ENCODE measurements around the gene KRTAP29-1.

Gene KRTAP29-1

DNA sequence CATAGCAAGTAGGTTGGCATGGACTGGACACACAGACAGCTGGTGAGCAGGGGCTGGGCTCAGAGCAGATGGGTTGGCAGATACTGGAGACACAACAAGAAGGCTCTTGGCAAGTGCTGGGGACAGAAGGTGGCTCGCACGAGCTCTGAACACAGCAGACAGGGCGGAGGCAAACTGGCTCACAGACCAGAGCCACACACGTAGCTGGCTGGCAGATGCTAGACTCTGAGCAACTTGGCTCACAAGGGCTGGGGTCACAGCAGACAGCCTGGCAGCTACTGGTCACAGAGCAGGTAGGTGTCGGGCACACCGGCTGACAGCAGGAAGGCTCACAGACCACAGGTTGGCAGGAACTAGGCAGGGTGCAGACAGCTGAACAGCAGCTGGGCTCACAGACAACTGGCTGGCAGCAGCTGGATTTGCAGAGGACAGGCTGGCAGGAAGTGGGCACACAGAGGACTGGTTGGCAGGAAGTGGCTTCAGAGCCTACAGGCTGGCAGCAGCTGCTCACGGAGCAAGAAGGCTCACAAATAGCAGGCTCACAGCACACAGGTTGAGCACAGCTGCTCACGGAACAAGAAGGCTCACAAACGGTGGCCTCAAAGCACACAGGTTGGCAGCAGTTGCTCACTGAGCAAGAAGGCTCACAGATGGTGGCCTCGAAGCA lies 5.7 kb upstream of the KRTAP29-1 start:
- peak; percentile 81 for DNase-seq
- H3K4me3 ChIP-seq (ENCODE audit: low read depth in 1 of 2, low read length in 2 of 2): peak overlapping the region in 1 of 2 experiments; percentile 15; a peak in 2 of 4 replicates
- H3K36me3 ChIP-seq (ENCODE audit: insufficient read depth, low read length): no peaks in the 10 kb centered on the region
- peak overlapping the region; percentile 82 for H3K27ac ChIP-seq (ENCODE audit: low read length)
- H3K4me2 ChIP-seq (ENCODE audit: insufficient read depth, low read length): peak overlapping the region; percentile 16; the same call in 1 of the 2 replicates
- no peak for TF ChIP-seq EZH2 (IDR thresholded peaks at IDR 0.05; ENCODE audit: borderline replicate concordance, low read depth, low read length, severe bottlenecking)
- TF ChIP-seq, protein P1, sequence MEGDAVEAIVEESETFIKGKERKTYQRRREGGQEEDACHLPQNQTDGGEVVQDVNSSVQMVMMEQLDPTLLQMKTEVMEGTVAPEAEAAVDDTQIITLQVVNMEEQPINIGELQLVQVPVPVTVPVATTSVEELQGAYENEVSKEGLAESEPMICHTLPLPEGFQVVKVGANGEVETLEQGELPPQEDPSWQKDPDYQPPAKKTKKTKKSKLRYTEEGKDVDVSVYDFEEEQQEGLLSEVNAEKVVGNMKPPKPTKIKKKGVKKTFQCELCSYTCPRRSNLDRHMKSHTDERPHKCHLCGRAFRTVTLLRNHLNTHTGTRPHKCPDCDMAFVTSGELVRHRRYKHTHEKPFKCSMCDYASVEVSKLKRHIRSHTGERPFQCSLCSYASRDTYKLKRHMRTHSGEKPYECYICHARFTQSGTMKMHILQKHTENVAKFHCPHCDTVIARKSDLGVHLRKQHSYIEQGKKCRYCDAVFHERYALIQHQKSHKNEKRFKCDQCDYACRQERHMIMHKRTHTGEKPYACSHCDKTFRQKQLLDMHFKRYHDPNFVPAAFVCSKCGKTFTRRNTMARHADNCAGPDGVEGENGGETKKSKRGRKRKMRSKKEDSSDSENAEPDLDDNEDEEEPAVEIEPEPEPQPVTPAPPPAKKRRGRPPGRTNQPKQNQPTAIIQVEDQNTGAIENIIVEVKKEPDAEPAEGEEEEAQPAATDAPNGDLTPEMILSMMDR (IDR thresholded peaks at IDR 0.05; ENCODE audit: borderline replicate concordance, extremely low read depth, low read length, poor library complexity, severe bottlenecking): no peak
- H4K20me1 ChIP-seq (ENCODE audit: insufficient read depth, low read length): no peaks in the 10 kb centered on the region
- ATAC-seq (ENCODE audit: insufficient read depth, low read depth): peak; percentile 84
- H3K79me2 ChIP-seq (ENCODE audit: insufficient read depth, low read length): no peaks in the 10 kb centered on the region
- H3K9me3 ChIP-seq (ENCODE audit: insufficient read depth, low read length, severe bottlenecking): peaks cover 28% of the 10 kb centered on the region
- H2AFZ ChIP-seq (ENCODE audit: low read depth, low read length): peak overlapping the region; percentile 24
- peaks cover 20% of the 10 kb centered on the region for H3K4me1 ChIP-seq (ENCODE audit: insufficient read depth, low read length)
- no peaks in the 10 kb centered on the region for H3K27me3 ChIP-seq (ENCODE audit: insufficient read depth, low read length, poor library complexity)
- H3K9ac ChIP-seq (ENCODE audit: low read depth, low read length): peak overlapping the region; percentile 14; the same call in 1 of the 2 replicates

DNA sequence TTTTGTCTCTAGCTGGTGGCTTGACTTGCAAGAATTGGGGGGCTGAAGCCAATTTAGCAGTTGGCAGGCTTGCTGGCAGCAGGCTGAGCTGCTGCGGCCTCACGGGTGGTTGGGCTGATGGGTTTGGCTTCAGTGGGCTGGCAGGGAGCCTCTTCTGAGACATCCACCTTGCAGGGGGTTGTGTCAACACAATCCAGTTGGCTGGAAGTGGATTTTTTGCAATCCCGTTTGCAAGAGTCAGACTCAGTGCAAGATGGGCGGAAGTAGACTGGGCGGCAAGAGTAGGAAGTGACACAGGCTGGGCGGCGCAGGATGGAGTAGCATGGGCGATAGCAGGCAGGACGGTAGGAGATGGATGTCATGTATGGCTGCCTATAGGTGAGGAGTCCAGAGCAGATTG lies 5.0 kb upstream of the KRTAP29-1 start:
- H3K9me3 ChIP-seq (ENCODE audit: insufficient read depth, low read length, severe bottlenecking): peaks cover 28% of the 10 kb centered on the region

DNA sequence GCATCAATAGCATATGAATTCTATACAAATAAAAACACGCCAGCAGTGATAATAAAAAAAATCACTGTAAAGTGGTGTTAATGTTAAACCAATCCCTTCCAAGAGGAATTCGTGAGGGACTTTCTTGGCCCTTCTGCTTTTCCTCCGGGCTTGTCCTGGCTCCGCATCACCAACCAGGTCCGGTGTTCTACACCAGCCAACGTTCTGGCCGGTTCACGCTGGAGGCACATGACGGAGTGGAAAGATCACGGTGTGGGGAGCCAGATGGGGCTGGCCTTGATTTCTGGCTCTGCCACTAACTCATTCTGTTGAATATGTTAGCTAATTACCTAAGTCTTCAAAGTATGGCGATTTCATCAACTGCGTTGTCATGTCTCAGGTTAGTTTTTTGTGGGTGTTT lies 1.4 kb upstream of the KRTAP29-1 start:
- Histone ChIP-seq H3K4me1 (ENCODE audit: insufficient read depth, low read length) (peaks cover 13% of the 10 kb centered on the region), H3K4me3 (ENCODE audit: low read depth in 1 of 2, low read length in 2 of 2) (no peak overlapping the region), H2AFZ (ENCODE audit: low read depth, low read length) (no peak overlapping the region), H3K4me2 (ENCODE audit: insufficient read depth, low read length) (no peak overlapping the region), H3K27ac (ENCODE audit: low read length) (no peak overlapping the region), H3K27me3 (ENCODE audit: insufficient read depth, low read length, poor library complexity) (peaks cover 4% of the 10 kb centered on the region), H4K20me1 (ENCODE audit: insufficient read depth, low read length) (no peaks in the 10 kb centered on the region), H3K79me2 (ENCODE audit: insufficient read depth, low read length) (no peaks in the 10 kb centered on the region), H3K9me3 (ENCODE audit: insufficient read depth, low read length, severe bottlenecking) (peaks cover 23% of the 10 kb centered on the region), H3K36me3 (ENCODE audit: insufficient read depth, low read length) (no peaks in the 10 kb centered on the region), H3K9ac (ENCODE audit: low read depth, low read length) (no peak overlapping the region)
- TF ChIP-seq, protein P1 (IDR thresholded peaks at IDR 0.05; ENCODE audit: borderline replicate concordance, extremely low read depth, low read length, poor library complexity, severe bottlenecking): no peak
- TF ChIP-seq EZH2 (IDR thresholded peaks at IDR 0.05; ENCODE audit: borderline replicate concordance, low read depth, low read length, severe bottlenecking): no peak
- DNase-seq (no peak), ATAC-seq (ENCODE audit: insufficient read depth, low read depth) (no peak)

More for the DNA sequence above, 5.0 kb upstream of the KRTAP29-1 start:
- ATAC-seq (ENCODE audit: insufficient read depth, low read depth) (no peak), DNase-seq (no peak)
- H3K36me3 ChIP-seq (ENCODE audit: insufficient read depth, low read length): no peaks in the 10 kb centered on the region
- no peak overlapping the region for H3K9ac ChIP-seq (ENCODE audit: low read depth, low read length)
- no peaks in the 10 kb centered on the region for H3K79me2 ChIP-seq (ENCODE audit: insufficient read depth, low read length)
- H3K4me1 ChIP-seq (ENCODE audit: insufficient read depth, low read length): peaks cover 20% of the 10 kb centered on the region
- H3K27me3 ChIP-seq (ENCODE audit: insufficient read depth, low read length, poor library complexity): no peaks in the 10 kb centered on the region
- peak overlapping the region; percentile 82; the same call in 1 of the 2 replicates for H3K27ac ChIP-seq (ENCODE audit: low read length)
- no peak overlapping the region for H2AFZ ChIP-seq (ENCODE audit: low read depth, low read length)
- no peaks in the 10 kb centered on the region for H4K20me1 ChIP-seq (ENCODE audit: insufficient read depth, low read length)
- TF ChIP-seq, protein P1 (IDR thresholded peaks at IDR 0.05; ENCODE audit: borderline replicate concordance, extremely low read depth, low read length, poor library complexity, severe bottlenecking): no peak
- no peak for TF ChIP-seq EZH2 (IDR thresholded peaks at IDR 0.05; ENCODE audit: borderline replicate concordance, low read depth, low read length, severe bottlenecking)
- no peak overlapping the region for H3K4me2 ChIP-seq (ENCODE audit: insufficient read depth, low read length)
- H3K4me3 ChIP-seq (ENCODE audit: low read depth in 1 of 2, low read length in 2 of 2): peak overlapping the region in 1 of 2 experiments; percentile 15; a peak in 1 of 4 replicates

Measured in DND-41 (cell line).